ENCODE measurements around the gene POM121L2.

Gene POM121L2

GRCh38 chr6:27312146-27312949, at the start of gene POM121L2:
TSS of gene POM121L2 (minus strand) at chr6:27312273. CDS start at chr6:27312170, 103 bp downstream.
- Mint-ChIP-seq H3K4me1 (peaks cover 6% of the 10 kb centered on the region), H3K9me3 (peaks cover 2% of the 10 kb centered on the region), H3K27me3 (peaks cover 63% of the 10 kb centered on the region), H3K27ac (peak within 1 kb of the TSS; percentile 25), H3K36me3 (no peaks in the 10 kb centered on the region), H3K4me3 (peak within 1 kb of the TSS; percentile 76)
- peak; percentile 48 for ATAC-seq

GRCh38 chr6:27359231-27359630, 47.2 kb upstream of the POM121L2 start:
- H3K4me3 Mint-ChIP-seq, result no peak overlapping the region
- peaks cover 11% of the 10 kb centered on the region for H3K27me3 Mint-ChIP-seq
- ATAC-seq, result no peak
- peaks cover 18% of the 10 kb centered on the region for H3K36me3 Mint-ChIP-seq
- no peaks in the 10 kb centered on the region for H3K4me1 Mint-ChIP-seq
- no peak overlapping the region for H3K27ac Mint-ChIP-seq
- H3K9me3 Mint-ChIP-seq, result peaks cover 25% of the 10 kb centered on the region

- no peak for ATAC-seq
- no peak overlapping the region for H3K4me3 Mint-ChIP-seq
- H3K36me3 Mint-ChIP-seq, result peaks cover 18% of the 10 kb centered on the region
- no peaks in the 10 kb centered on the region for H3K4me1 Mint-ChIP-seq
- no peak overlapping the region for H3K27ac Mint-ChIP-seq
- H3K9me3 Mint-ChIP-seq, result peaks cover 25% of the 10 kb centered on the region
- H3K27me3 Mint-ChIP-seq, result peaks cover 11% of the 10 kb centered on the region
These were observed 46.7 kb upstream of the POM121L2 start for GRCh38 chr6:27358786-27359185.

GRCh38 chr6:27352850-27353249, 40.8 kb upstream of the POM121L2 start:
- no peaks in the 10 kb centered on the region for H3K36me3 Mint-ChIP-seq
- no peaks in the 10 kb centered on the region for H3K4me1 Mint-ChIP-seq
- ATAC-seq, result no peak
- peaks cover 14% of the 10 kb centered on the region for H3K9me3 Mint-ChIP-seq
- peaks cover 33% of the 10 kb centered on the region for H3K27me3 Mint-ChIP-seq
- H3K27ac Mint-ChIP-seq, result no peak overlapping the region
- no peak overlapping the region for H3K4me3 Mint-ChIP-seq

GRCh38 chr6:27334141-27334540, 22.1 kb upstream of the POM121L2 start:
- Mint-ChIP-seq H3K9me3 (peaks cover 6% of the 10 kb centered on the region), H3K27me3 (peaks cover 62% of the 10 kb centered on the region), H3K4me1 (peaks cover 8% of the 10 kb centered on the region), H3K36me3 (no peaks in the 10 kb centered on the region), H3K27ac (no peak overlapping the region), H3K4me3 (no peak overlapping the region)
- ATAC-seq, result no peak

GRCh38 chr6:27333642-27334040, 21.6 kb upstream of the POM121L2 start:
- Mint-ChIP-seq H3K27ac (no peak overlapping the region), H3K4me3 (no peak overlapping the region), H3K9me3 (peaks cover 6% of the 10 kb centered on the region), H3K36me3 (no peaks in the 10 kb centered on the region), H3K4me1 (peaks cover 8% of the 10 kb centered on the region), H3K27me3 (peaks cover 59% of the 10 kb centered on the region)
- no peak for ATAC-seq

GRCh38 chr6:27332692-27333641, 20.9 kb upstream of the POM121L2 start:
- Mint-ChIP-seq H3K4me3 (peak overlapping the region; percentile 68), H3K27me3 (peaks cover 52% of the 10 kb centered on the region), H3K9me3 (peaks cover 6% of the 10 kb centered on the region), H3K36me3 (no peaks in the 10 kb centered on the region), H3K4me1 (peaks cover 8% of the 10 kb centered on the region), H3K27ac (peak overlapping the region; percentile 4)
- ATAC-seq, result no peak

- H3K36me3 Mint-ChIP-seq, result no peaks in the 10 kb centered on the region
- H3K9me3 Mint-ChIP-seq, result no peaks in the 10 kb centered on the region
- H3K4me1 Mint-ChIP-seq, result no peaks in the 10 kb centered on the region
- H3K27ac Mint-ChIP-seq, result no peak overlapping the region
- no peak for ATAC-seq
- H3K27me3 Mint-ChIP-seq, result peaks cover 56% of the 10 kb centered on the region
- no peak overlapping the region for H3K4me3 Mint-ChIP-seq
These were observed 15.1 kb upstream of the POM121L2 start for GRCh38 chr6:27327023-27327738.

GRCh38 chr6:27321901-27322300, 9.8 kb upstream of the POM121L2 start:
- Mint-ChIP-seq H3K4me3 (no peak overlapping the region), H3K9me3 (no peaks in the 10 kb centered on the region), H3K27ac (no peak overlapping the region), H3K36me3 (no peaks in the 10 kb centered on the region), H3K27me3 (peaks cover 38% of the 10 kb centered on the region), H3K4me1 (no peaks in the 10 kb centered on the region)
- ATAC-seq, result no peak

GRCh38 chr6:27321370-27321769, 9.3 kb upstream of the POM121L2 start:
- H3K27ac Mint-ChIP-seq, result no peak overlapping the region
- H3K9me3 Mint-ChIP-seq, result no peaks in the 10 kb centered on the region
- no peak for ATAC-seq
- H3K27me3 Mint-ChIP-seq, result peaks cover 33% of the 10 kb centered on the region
- H3K36me3 Mint-ChIP-seq, result no peaks in the 10 kb centered on the region
- H3K4me3 Mint-ChIP-seq, result no peak overlapping the region
- H3K4me1 Mint-ChIP-seq, result no peaks in the 10 kb centered on the region

GRCh38 chr6:27318973-27319372, 6.9 kb upstream of the POM121L2 start:
- peaks cover 22% of the 10 kb centered on the region for H3K27me3 Mint-ChIP-seq
- H3K4me3 Mint-ChIP-seq, result no peak overlapping the region
- H3K27ac Mint-ChIP-seq, result no peak overlapping the region
- no peak for ATAC-seq
- H3K36me3 Mint-ChIP-seq, result no peaks in the 10 kb centered on the region
- H3K4me1 Mint-ChIP-seq, result no peaks in the 10 kb centered on the region
- no peaks in the 10 kb centered on the region for H3K9me3 Mint-ChIP-seq

- Mint-ChIP-seq H3K27ac (no peak overlapping the region), H3K4me3 (no peak overlapping the region), H3K27me3 (peaks cover 46% of the 10 kb centered on the region), H3K4me1 (peaks cover 6% of the 10 kb centered on the region), H3K9me3 (peaks cover 2% of the 10 kb centered on the region), H3K36me3 (no peaks in the 10 kb centered on the region)
- no peak for ATAC-seq
These were observed 2.0 kb upstream of the POM121L2 start for GRCh38 chr6:27314046-27314445.

GRCh38 chr6:27312950-27313271, 838 bp upstream of the POM121L2 start:
- Mint-ChIP-seq H3K4me1 (peaks cover 6% of the 10 kb centered on the region), H3K27me3 (peaks cover 57% of the 10 kb centered on the region), H3K9me3 (peaks cover 2% of the 10 kb centered on the region), H3K36me3 (no peaks in the 10 kb centered on the region), H3K4me3 (peak overlapping the region; percentile 76), H3K27ac (no peak overlapping the region)
- no peak for ATAC-seq

GRCh38 chr6:27311806-27312145, 297 bp downstream of the POM121L2 start:
- H3K9me3 Mint-ChIP-seq, result peaks cover 2% of the 10 kb centered on the region
- H3K4me1 Mint-ChIP-seq, result peaks cover 6% of the 10 kb centered on the region
- no peaks in the 10 kb centered on the region for H3K36me3 Mint-ChIP-seq
- H3K27ac Mint-ChIP-seq, result peak overlapping the region; percentile 25
- peaks cover 69% of the 10 kb centered on the region for H3K27me3 Mint-ChIP-seq
- no peak for ATAC-seq
- H3K4me3 Mint-ChIP-seq, result peak overlapping the region; percentile 76

GRCh38 chr6:27303613-27304272, 8.3 kb downstream of the POM121L2 start:
- no peaks in the 10 kb centered on the region for H3K4me1 Mint-ChIP-seq
- no peaks in the 10 kb centered on the region for H3K36me3 Mint-ChIP-seq
- H3K4me3 Mint-ChIP-seq, result no peak overlapping the region
- no peaks in the 10 kb centered on the region for H3K9me3 Mint-ChIP-seq
- no peak overlapping the region for H3K27ac Mint-ChIP-seq
- H3K27me3 Mint-ChIP-seq, result peaks cover 89% of the 10 kb centered on the region
- no peak for ATAC-seq

Measured in stimulated activated memory B cell treated with anti-CD40 and anti-IgM and Interleukin-4, amounts not matched to agents 10 μg/mL and 1 μg/mL and 100 μg/mL, for 72 hours (primary cell).